HG03460 (cell line): Measurements from ENCODE around the gene NPHS1.
"Not testable (repeated sequence)": the region's sequence is repeated elsewhere in the genome, so short reads cannot be mapped to it uniquely, and the experiment has no call there.

Experiments used
- ATAC-seq: cut with Tn5 transposase; IDR thresholded peaks from one replicate; pipeline ENCODE4 v1.9.1; 2021; ENCODE audit not compliant: unreplicated experiment

NPHS1 gene

DNA sequence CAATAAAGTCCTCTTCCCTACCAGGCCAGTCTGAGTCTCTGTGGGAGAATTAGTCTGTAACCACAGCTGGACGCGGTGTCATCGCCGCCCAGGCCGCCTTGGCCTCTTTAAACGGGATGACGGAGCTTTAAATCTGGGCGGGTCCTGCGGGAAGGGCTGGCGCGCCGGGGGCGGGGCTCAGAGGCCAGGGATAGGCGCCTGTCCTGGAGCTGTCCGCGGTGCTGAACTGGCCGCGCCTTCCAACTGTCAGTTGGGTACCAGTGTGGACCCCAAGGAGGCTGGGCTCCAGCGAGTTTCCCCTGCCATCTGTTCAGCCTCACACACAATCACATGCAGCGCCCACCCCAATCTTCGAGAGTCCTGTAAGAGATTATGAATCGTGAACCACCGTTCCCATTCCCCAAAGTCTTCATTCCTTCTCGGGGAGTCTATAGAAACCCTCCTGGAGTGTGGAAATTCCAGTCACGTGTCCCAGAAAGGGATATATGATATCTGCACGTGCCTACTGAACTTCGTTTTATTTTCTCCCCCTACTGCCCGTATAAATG lies 27.5 kb upstream of the NPHS1 start:
- ATAC-seq, result no peak

- ATAC-seq, result no peak
Observed at GRCh38 chr19:35879068-35879467, 26.8 kb upstream of the NPHS1 start.

GRCh38 chr19:35874392-35874930 lies 22.2 kb upstream of the NPHS1 start:
- ATAC-seq, result no peak

GRCh38 chr19:35872180-35872579 lies 19.9 kb upstream of the NPHS1 start:
- no peak for ATAC-seq

- no peak for ATAC-seq
Observed at GRCh38 chr19:35871611-35872010, 19.3 kb upstream of the NPHS1 start.

- ATAC-seq, result no peak
Observed at GRCh38 chr19:35870798-35871197, 18.5 kb upstream of the NPHS1 start.

DNA sequence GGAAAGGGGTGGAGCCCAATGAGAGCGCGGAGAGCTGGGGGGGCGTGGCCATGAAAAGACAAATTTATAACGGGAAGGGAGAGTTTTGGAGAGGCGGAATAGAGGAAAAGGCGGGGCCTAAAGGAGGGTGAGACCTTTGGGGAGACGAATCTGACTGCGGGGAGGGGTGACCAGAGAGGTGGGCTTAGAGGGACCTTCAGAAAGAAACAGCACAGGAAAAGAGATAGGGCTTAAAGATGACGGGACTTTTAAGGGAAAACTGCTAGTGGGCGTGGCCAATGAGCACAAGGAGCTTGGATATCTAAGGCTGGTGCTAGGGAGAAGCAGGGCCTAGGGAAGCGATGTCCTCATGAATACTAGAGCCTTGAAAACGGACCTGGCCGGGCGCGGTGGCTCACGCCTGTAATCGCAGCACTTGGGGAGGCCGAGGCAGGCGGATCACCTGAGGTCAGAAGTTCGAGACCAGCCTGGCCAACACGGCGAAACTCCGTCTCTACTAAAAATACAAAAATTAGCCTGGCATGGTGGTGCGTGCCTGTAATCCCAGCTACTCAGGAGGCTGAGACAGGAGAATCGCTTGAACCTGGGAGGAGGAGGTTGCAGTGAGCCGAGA lies 17.9 kb upstream of the NPHS1 start:
- not testable (repeated sequence) for ATAC-seq

DNA sequence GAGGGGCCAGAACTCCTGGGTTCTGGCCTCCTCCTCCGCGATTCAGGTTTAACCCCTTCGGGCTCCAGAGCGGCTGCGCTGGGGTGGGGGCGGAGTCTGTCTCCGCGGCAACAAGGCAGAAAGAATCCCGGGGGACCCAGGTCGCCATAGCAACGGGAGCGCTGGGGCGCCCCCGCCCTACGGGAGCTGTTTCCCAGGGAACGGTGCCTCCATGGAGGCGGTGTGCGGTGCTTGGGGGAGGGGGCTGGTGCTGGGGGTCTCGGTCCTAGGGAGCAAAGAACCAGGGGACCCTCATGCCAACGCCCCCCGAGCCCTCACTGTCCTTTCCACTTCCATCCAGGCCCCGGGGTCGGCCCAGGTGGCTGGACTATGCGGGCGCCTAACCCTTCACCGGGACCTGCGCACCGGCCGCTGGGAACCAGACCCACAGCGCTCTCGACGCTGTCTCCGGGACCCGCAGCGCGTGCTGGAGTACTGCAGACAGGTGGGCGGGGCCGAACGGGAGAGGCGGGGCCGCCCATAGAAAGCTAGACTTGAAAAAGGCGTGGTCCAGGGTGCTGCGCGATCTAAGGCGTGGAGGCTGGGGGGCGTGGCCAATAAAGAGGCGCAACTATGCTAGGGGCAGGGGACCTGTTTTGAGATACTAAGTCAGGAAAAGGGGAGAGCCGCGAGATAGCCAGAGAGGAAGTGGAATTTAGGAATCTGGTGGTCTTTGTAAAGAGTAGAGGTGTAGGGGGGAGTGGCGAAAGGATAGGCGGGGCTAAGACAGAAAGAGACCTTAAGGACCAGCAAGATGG lies 17.2 kb upstream of the NPHS1 start:
- no peak for ATAC-seq

GRCh38 chr19:35868823-35869326 lies 16.6 kb upstream of the NPHS1 start:
- ATAC-seq, result no peak

- ATAC-seq, result no peak
Observed at GRCh38 chr19:35868172-35868822, 16.0 kb upstream of the NPHS1 start, which contains the start of gene APLP1. TSS of gene APLP1 (plus strand) at chr19:35868574. CDS start at chr19:35868637, 63 bp downstream.

- ATAC-seq, result no peak
Observed at GRCh38 chr19:35863018-35863417, 10.7 kb upstream of the NPHS1 start.

- ATAC-seq, result no peak
Observed at GRCh38 chr19:35862528-35862927, 10.2 kb upstream of the NPHS1 start.

DNA sequence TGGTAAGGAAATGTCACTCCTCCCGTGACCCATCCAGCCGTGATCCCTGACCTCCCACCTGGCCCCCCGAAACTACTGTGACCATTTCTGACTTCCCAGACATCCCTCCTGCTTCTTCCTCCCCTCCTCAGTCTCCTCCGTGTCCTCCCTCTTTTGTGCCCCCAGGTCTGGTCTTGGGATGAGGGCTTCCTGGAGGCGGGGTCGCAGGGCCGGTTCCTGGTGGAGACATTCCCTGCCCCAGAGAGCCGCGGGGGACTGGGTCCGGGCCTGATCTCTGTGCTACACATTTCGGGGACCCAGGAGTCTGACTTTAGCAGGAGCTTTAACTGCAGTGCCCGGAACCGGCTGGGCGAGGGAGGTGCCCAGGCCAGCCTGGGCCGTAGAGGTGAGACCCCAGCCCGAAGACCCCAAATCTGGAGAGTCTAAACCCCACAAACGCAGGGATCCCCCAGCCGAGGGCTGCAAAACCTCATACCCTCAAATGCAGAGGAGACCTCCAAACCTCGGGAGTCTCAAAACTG lies 9.4 kb upstream of the NPHS1 start:
- ATAC-seq, result no peak

- ATAC-seq, result no peak
Observed at GRCh38 chr19:35860818-35861639, 8.7 kb upstream of the NPHS1 start.

DNA sequence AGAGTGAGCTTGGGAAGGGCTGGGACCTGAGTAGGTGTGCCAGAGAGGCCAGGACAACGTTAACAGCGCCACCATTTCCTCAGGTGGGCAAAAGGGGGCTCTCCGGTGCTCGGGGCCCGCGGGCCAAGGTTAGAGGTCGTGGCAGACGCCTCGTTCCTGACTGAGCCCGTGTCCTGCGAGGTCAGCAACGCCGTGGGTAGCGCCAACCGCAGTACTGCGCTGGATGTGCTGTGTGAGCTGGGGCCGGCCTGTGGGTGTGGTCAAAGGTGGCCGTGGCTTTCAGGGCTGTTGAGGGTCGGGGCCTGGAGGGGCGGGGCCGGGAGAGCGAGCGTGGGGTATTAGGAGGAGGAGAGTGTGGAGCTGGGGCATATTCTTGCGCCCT lies 8.1 kb upstream of the NPHS1 start:
- ATAC-seq, result no peak

DNA sequence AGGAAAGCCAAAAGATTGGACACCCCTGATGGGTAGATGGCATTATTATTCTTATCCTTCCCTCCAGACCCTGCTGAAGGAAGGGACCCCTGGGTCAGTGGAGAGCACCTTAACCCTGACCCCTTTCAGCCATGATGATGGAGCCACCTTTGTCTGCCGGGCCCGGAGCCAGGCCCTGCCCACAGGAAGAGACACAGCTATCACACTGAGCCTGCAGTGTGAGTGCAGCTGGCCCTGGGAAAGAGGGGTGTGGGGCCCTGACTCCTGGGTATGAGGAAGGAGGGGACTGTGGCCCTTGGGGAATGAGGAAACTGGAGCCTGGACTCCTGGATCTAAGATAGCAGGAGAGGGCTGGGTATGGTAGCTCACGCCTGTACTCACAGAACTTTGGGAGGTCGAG lies 7.1 kb upstream of the NPHS1 start:
- no peak for ATAC-seq

DNA sequence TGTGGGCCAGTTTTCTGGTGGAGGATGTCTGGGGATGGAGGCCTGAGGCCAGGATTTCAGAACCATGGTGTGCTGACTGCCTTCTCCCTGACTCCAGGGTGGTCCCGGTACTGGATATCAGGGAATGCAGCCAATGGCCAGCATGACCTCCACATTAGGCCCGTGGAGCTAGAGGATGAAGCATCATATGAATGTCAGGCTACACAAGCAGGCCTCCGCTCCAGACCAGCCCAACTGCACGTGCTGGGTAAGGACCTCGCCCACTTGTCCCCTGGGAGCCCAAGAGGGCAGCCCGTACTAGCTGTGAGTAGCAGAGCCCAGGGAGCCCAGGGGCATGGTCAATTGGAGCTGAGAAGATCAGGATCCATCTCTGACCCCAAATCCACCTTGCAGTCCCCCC lies 6.0 kb upstream of the NPHS1 start:
- no peak for ATAC-seq

DNA sequence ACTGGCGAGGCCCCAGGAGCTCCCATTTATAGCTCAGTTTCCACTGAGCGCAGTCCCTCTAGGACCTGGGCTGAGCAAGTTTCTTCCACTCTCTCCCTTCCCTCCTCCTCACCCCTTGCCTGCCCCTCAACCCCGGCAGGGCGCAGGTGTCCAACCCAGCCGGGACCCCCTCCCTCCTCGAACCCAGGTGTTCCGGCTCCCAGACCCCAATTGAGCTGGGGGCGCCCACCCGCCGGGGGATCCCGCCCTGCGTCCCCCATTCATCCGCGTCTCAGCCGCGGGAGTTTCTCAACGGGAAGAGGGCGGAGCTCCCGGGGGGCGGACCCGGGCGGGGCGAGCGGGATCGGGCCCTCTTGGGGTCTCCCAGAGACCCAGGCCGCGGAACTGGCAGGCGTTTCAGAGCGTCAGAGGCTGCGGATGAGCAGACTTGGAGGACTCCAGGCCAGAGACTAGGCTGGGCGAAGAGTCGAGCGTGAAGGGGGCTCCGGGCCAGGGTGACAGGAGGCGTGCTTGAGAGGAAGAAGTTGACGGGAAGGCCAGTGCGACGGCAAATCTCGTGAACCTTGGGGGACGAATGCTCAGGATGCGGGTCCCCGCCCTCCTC lies 4.3 kb upstream of the NPHS1 start, which contains the start of gene KIRREL2:
TSS of gene KIRREL2 (plus strand) at position 366 of the 604 bp plus-strand sequence. CDS start at position 575, 209 bp downstream.
- ATAC-seq, result no peak

- ATAC-seq, result no peak
Observed at GRCh38 chr19:35853038-35853756, 893 bp upstream of the NPHS1 start.
